ENCODE data around the gene CYP4F8. TPM values are rescaled to one million over a fixed set of nuclear protein-coding genes. Genes with fewer than 3 reads are reported as not detected.
"Not testable (repeated sequence)": the region's sequence is repeated elsewhere in the genome, so short reads cannot be mapped to it uniquely, and the experiment has no call there.

The CYP4F8 gene, protein sequence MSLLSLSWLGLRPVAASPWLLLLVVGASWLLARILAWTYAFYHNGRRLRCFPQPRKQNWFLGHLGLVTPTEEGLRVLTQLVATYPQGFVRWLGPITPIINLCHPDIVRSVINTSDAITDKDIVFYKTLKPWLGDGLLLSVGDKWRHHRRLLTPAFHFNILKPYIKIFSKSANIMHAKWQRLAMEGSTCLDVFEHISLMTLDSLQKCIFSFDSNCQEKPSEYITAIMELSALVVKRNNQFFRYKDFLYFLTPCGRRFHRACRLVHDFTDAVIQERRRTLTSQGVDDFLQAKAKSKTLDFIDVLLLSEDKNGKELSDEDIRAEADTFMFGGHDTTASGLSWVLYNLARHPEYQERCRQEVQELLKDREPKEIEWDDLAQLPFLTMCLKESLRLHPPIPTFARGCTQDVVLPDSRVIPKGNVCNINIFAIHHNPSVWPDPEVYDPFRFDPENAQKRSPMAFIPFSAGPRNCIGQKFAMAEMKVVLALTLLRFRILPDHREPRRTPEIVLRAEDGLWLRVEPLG
- total RNA-seq: not detected

DNA sequence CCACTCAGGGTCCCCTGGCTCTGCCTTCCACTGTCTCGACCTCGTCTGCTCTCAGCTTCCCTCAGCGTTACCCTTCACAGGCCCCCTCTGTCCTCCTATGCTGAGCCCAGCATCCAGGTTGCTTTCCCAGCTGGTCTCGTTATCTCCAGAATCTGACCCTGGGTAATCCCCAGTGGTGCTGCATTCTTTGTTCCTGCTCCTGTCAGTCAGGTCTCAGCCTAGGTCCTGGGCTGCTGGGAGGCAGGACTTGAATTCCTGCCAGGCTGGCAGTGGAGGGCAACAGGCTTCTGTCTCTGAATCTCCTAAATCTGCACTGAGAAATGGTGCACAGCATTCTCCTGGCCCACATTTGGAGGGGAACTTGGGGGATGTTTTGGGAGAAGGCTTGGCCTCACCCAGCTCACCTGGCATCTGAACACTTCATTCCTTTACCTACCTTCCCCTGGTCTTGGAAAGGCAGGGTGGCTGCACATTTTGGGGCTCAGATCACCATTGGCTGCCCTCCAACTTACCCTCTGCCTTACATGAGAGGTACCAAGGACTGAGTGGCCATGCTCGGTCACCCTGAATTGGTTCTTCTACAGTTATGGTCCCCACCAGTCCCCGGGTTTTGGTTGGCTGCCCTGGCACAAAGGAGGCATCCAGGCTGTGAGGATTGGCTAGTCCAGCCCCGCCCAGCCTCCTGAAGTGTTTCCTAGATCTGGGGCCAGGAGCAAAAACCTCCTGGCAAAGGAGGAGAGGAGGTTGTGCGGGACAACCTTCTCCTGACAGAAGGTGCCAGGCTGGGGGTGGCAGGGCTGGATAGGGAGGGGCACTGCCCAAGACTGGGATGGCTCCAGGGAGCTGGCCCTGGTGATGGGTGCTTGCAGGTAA is at the start of gene CYP4F8:
CYP4F8 (plus strand) TSS at position 712 of the 873 bp plus-strand sequence. CDS start 399 bp downstream, outside the sequence.
- no peak for DNase-seq

DNA sequence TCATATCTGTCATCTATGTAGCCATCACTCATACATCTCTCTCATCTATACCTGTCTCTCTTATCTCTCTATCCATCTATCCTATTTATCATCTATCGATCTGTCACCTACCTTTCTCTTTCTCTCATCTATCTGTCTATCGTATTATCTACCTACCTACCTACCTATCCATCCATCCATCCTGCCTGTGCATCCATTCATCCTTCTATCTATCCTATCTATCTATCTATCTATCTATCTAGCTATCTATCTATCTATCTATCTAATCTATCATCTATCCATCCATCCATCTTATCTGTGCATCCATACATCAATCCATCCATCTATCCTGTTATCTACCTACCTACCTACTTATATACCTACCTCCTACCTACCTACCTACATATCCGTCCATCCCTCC is 44.6 kb upstream of the CYP4F8 start:
- no peak for DNase-seq

DNA sequence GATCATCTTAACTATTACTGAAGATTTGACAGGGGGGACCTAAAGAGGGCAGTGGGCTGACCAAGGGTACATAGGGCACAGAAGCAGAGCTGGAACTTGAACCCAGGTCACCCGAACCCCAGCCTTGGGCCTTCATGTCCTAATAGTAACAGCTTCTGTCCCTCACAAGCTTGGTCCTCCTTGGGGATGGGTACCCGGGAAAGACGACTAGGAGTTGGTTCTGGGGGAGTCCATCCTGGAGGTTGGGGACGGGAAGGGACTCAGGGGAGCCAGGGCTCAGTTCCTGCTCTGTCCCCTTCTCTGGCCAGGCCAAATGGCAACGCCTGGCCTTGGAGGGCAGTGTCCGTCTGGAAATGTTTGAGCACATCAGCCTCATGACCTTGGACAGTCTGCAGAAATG is 39.6 kb upstream of the CYP4F8 start:
- no peak for DNase-seq

DNA sequence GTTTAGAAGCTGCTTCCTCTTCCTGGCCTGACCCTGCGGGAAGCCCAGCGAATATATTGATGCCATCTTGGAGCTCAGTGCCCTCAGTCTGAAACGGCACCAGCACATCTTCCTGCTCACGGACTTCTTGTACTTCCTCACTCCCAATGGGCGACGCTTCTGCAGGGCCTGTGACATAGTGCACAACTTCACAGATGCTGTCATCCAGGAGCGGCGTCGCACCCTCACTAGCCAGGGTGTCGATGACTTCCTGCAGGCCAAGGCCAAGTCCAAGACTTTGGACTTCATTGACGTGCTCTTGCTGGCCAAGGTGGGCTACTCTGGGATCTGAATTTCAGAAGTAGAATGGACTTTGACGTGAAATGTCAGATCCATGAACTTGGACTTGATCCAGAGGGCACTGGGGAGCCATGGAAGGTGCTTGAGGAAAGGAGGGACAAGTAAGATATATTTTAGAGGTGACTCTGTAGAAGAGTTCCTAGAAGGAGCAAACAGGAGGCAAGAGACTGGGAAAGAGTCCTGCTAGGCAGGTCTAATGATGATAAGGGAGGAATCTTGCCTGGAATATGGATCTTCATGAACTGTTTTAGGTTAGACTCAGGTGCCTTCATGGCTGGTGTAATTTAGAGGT is 38.4 kb upstream of the CYP4F8 start:
- no peak for DNase-seq

DNA sequence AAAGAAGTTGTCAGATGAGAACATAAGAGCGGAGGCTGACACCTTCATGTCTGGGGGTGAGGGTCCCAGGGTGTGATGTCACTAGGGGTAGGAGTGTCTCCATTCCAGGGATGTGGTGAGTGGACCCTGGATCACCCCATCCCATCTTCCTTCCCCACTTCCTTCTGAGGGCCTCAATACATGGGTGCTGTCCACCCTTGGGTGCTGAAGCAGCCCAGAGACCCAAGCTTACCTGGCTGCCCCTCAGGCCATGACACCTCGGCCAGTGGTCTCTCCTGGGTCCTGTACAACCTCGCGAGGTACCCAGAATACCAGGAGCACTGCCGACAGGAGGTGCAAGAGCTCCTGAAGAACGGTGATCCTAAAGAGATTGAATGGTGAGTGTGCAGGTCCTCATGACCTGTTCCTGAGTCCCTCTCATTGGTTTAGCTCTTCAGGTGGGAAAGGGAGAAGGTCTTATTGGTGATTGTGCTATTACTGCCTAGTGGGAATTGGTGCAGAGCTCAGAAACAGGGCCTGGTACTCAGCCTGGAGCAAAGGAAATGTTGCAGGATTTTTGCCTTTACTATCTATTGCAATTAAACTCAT is 37.7 kb upstream of the CYP4F8 start:
- DNase-seq: no peak

DNA sequence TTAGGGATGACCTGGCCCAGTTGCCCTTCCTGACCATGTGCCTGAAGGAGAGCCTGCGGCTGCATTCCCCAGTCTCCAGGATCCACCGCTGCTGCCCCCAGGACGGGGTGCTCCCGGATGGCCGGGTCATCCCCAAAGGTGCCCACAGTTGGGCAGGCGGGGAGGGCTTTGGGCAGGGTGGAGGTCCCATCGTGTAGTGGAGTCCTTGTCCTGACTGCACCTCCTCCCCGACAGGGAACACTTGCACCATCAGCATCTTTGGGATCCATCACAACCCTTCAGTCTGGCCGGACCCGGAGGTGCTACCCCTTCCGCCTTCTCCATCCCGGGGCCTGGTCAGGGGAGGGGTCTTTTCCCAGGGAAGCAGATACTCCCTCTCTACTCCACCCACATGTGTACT is 31.7 kb upstream of the CYP4F8 start:
- DNase-seq: no peak

DNA sequence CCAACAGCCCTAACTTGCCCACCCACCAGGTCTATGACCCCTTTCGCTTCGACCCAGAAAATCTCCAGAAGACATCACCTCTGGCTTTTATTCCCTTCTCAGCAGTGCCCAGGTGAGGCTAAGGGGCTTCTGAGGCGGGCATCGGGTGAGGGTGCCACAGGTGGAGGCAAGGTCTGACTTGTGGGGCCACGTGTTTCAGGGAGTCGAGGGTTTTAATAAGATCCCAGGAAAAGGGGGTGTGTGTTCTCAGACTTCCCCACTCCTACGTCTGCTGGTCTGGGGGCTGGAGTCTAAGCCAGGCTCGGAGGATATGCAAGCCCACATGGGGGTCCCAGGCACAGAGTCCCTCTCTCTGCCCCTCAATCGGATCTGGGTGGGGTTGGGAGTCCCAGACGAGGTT is 30.9 kb upstream of the CYP4F8 start:
- DNase-seq: no peak

DNA sequence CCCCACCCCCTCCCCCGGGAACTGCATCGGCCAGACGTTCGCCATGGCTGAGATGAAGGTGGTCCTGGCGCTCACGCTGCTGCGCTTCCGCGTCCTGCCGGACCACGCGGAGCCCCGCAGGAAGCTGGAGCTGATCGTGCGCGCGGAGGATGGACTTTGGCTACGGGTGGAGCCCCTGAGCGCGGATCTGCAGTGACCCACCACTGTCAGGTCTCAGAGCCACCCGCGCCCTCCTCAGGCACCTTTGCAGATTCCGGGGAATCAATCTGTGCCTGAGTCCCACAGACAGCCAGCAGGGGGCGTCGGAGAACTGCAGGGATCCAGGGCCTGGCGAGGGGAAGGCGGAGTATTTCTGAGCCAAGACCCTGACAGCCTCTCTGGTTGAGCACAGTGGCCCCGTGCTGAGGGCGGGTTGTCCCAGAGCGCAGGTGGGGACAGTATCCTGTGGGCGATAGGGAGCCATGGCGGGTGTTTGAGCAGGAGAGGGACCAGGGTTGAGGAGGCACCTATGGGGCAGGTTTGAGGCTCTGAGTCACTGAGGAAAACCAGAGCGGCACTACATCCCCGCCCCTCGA is 30.4 kb upstream of the CYP4F8 start:
- DNase-seq: peak; percentile 85

DNA sequence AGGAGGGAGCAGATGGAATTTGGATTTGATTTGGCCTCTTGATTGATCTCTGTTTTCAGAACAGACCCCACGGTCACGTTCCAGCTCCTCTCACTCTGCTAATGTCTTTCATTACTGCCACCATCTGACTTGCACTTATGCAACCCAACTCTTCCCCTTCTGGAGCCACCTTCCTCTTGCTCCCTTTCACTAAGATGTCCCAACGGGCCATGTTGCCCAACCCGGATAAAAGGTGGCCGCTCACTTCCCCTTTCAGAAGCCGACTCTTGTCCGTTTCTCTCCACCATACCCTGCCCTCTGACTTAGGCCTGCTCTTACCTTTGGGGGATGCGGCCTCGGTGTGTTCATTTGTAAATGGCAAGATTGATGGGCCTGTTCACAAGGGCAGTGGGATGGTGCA is 27.4 kb upstream of the CYP4F8 start:
- no peak for DNase-seq

DNA sequence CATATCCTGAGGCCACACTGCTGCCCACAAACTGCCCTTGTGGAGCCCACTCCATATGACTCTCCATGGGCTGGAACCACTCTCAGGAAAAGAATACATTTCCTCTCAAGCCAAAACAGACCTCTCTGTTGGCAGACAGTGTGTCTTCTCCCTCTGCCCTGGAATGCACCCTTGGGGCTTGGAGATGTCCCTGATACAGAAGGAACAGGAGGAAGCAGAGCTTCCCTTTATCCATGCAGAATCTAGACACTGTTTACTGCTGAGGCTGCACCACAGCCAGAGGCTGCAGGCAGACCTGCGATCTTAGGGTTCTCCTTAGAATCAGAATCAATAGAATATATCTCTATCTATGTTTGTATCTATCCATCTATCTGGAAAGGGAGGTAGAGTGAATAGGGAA is 26.8 kb upstream of the CYP4F8 start:
- DNase-seq: no peak

DNA sequence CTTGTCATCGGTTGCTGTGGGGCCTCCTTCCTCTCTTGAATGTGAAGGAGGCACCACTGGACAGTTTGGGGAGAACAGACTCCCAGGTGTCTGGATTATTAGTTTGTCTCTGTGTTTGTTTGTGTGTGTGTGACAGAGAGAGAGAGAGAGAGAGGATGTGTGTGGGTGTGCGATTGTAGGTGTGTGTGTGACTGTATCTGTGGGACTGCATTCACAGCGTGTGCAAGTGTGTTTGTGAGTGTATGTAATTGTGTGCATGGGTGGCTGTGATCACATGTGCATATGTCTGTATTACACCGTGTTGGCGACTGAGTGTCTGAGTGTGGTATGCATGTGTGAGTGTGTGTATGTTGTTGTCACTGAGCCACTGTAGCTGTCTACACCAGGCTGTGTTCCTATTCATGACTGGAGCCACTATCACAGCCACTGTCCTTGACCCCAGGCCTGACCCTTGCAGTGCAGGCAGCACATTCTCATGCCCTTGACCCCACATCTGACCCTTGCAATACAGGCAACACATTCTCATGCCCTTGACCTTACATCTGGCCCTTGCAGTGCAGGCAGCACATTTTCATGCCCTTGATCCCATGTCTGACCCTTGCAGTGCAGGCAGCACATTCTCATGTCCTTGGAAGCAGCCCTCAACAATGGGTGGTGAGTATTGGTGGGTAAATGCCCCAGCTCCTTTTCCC is 25.1 kb upstream of the CYP4F8 start:
- DNase-seq: no peak

DNA sequence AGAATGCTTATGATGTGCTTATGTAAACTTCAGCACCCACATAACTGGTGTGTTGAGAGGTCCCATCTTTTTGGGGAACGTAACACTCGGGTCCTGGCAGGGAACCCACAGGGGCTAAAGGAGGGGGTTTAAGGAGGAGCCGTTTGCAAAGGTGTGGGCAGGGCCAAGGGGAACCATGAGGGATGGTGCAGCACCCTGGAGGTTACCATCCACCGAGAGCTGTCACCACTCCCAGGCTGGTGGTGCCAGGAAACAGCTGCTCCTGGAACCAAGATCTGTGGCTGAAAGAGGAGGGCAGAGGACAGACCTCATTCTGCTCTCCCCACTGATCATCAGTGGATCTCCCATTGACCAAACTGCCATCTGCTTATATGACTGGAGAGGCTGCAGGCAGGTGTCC is 23.2 kb upstream of the CYP4F8 start:
- DNase-seq: no peak

DNA sequence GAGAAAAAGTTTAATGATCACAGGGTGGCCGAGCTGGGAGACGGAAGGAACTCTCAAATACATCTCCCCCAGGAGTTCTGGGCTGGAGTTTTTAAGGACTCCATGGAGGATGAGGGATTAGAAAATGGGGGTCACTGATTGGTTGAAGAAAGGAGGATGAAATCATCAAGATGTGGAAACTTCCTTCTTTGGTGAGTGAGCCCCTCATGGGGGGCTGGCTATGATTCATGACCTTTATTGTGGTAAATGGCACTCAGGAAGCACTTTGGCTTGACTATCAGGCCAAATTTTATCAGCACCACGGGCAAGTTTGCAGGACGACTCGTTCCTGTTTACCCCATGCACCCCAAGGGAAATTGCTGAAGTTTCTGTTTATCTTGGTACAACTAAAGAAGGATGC is 22.5 kb upstream of the CYP4F8 start:
- DNase-seq: not testable (repeated sequence)

DNA sequence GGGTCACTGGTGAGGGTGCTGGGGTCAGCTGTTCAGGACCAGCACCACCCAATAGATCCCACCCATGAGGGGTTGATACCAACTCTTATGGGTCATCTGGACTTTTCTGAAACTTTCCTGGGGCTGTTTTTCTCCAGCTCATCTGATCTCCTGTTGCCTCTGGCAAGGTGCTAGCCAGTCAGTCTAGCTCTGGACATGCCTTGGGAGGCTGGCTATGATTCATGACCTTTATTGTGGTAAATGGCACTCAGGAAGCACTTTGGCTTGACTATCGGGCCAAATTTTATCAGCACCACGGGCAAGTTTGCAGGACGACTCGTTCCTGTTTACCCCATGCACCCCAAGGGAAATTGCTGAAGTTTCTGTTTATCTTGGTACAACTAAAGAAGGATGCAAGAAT is 21.3 kb upstream of the CYP4F8 start:
- DNase-seq: not testable (repeated sequence)

DNA sequence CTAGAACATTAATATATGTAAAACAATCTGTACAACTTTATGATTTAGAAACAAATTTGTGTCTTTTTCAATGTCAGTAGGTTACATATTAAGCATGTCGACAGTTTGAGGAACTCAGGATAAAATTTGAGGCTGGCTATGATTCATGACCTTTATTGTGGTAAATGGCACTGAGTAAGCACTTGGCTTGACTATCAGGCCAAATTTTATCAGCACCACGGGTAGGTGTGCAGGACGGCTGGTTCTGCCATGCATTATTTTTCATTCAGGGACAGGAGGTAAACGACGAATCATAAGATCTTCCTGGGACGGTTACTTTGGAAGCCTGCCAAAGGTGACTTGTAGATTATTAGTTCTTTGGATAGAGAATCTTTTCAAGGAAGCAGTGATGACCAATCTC is 19.9 kb upstream of the CYP4F8 start:
- no peak for DNase-seq

DNA sequence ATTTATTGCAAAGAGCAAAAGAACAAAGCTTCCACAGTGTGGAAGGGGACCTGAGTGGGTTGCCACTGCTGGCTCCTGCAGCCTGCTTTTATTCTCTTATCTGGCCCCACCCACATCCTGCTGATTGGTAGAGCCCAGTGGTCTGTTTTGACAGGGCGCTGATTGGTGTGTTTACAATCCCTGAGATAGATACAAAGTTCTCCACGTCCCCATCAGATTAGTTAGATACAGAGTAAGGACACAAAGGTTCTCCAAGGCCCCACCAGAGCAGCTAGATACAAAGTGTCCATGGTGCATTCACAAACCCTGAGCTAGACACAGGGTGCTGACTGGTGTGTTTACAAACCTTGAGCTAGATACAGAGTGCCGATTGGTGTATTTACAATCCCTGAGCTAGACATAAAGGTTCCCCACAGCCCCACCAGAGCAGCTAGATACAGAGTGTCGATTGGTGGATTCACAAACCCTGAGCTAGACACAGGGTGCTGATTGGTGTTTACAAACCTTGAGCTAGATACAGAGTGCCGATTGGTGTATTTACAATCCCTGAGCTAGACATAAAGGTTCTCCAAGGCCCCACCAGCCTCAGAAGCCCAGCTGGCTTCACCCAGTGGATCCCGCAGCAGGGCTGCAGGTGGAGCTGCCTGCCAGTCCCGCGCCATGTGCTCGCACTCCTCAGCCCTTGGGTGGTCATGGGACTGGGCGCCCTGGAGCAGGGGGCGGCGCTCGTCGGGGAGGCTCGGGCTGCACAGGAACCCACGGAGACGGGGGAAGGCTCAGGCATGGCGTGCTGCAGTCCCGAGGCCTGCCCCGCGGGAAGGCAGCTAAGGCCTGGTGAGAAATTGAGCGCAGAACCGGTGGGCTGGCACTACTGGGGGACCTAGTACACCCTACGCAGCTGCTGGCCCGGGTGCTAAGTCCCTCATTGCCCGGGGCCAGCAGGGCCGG is 6.8 kb upstream of the CYP4F8 start:
- DNase-seq: not testable (repeated sequence)

DNA sequence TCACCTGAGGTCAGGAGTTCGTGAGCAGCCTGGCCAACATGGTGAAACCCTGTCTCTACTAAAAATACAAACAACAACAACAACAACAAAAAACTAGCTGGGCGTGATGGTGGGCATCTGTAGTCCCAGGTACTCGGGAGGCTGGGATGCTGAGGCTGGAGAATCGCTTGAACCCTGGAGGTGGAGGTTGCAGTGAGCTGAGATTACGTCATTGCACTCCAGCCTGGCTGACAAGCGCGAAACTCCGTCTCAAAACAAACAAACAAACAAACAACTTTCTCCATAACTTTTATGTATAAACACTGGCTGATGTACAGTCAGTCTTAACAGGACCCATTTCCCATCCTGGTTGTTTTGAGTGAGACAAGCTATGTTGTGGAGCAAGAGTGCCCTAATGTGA is 5.8 kb upstream of the CYP4F8 start:
- no peak for DNase-seq

DNA sequence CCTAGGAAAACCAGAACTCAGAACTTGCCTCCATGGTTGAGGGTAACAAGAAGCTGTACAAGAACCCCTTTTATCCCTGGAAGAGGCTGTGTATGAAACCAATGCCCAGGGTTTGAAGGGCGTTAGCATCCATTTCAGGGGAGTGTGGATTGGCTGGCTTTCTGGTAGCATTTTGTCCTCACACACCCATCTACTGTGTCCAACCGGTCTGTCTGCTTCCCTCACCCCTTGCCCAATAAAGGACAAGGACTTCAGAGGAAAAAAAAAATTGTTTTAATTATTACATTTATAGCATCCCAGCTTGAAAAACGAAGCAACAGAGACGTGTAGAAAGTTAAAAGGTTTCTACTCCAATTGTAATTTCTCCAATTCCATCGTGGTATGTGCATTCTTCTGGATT is 2.7 kb upstream of the CYP4F8 start:
- DNase-seq: no peak

DNA sequence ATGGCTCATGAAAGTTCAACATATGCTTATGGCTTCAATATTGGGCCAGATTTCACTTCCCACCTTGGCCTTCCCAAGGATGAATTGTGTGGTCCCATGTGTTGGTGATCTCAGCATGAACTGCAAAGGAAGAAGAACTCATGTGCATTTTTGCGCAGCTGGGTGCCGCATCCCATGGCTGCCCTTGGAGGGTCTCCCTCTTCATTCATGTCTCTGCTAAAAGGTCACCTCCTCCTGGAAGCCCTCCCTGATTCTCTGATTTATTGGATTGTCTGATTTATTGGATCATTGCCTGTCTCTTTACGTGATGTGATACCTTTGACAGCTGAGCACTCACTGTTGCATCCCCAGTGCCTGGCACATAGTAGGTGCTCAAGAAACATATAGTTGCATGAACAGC is 1.7 kb upstream of the CYP4F8 start:
- no peak for DNase-seq

DNA sequence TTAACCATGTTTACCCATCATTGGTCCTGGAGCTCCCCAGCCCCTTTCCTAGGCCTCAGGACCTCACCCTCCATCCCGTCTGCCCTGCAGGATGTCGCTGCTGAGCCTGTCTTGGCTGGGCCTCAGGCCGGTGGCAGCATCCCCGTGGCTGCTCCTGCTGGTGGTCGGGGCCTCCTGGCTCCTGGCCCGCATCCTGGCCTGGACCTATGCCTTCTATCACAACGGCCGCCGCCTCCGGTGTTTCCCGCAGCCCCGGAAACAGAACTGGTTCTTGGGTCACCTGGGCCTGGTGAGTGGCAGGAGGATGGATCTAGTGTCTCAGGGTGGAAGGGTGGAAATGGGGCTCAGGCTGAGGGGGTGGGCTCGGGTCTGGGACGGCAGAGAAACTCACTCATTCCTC is 508 bp downstream of the CYP4F8 start:
- no peak for DNase-seq
